ENCODE results near the gene SEMA3C.

Gene SEMA3C

DNA sequence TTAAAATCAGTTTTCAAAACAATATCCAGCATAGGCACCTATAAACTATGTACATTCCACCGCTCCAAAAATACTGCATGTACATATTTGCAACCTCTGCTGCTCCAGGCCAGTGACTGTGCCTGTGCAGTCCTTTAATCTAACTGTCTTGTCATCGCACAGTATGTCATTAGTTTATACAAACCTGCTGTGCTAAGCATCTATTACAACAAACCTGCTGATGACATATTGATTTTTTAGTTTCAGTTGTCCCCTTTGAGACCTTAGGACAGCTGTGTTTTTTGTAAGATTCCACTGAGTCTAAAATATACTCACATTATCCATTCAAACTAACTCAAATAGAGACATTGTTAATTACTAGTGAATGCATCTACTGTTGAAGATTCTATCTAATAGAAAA, 33.1 kb downstream of the SEMA3C start:
- no peak for DNase-seq (ENCODE audit: low spot score)

DNA sequence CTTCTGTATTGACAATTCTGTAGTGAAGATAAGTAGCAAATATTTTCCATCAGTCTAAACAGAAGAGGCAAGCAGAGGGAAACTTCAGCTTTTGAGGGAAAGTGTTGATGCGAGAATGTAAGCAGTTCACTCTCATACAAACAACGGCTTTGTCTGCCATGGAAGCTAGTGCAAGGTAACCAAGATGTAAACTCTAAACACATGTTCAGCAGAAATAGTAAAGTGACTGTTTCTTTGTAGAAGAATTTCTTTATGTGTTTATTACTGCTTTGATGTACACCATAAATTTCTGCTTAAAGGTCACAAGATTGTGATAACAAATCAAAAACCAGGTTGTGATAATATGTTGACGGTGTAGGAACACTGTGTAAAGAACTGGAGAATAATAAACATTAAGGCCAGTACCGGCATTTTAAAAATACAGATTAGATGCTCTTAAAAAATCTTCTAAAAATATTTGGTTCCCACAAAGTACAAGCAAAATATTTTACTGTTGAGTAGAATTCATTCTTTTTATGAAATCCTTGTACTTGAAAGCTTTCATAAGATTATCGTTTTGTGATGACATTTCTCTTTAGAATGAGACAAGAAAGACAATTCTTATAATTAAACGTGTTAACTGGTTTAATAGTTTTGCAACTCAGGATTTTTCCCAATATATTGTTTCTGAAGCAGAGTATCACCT, 34.2 kb downstream of the SEMA3C start:
- DNase-seq (ENCODE audit: low spot score), result no peak

GRCh38 chr7:80883154-80884025, 35.5 kb downstream of the SEMA3C start:
- no peak for DNase-seq (ENCODE audit: low spot score)

DNA sequence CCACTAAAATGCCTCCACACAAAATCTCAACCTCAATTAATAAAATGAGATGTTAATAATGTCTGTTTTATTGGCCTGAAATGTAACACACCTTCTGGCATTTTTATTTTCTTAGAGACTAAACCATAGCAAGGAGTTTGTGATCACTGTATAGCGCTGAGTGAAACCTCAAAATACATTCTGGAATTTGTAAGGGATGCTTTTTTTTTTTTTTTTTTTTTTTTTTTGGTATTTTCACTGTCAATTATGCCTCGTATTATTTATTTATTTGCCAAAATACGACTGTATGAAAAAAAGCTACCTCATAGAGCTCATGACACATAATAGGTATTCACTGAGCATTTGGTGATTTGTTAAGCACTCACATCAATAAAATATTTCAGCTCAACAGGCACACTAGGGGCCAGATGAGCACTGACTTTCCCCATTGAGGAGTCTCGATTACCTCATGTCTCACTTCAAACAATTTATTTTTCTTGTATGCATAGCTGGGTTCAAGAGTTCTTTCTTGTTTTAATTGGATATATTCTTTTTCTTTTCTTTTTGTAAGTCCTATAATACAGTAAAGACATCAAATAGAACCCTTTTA, 36.5 kb downstream of the SEMA3C start:
- DNase-seq (ENCODE audit: low spot score), result no peak

GRCh38 chr7:80881351-80881900, 37.4 kb downstream of the SEMA3C start:
- DNase-seq (ENCODE audit: low spot score), result no peak

- no peak for DNase-seq (ENCODE audit: low spot score)
These were observed 39.0 kb downstream of the SEMA3C start for GRCh38 chr7:80879849-80880248.

GRCh38 chr7:80876894-80877414, 41.9 kb downstream of the SEMA3C start:
- DNase-seq (ENCODE audit: low spot score), result no peak

DNA sequence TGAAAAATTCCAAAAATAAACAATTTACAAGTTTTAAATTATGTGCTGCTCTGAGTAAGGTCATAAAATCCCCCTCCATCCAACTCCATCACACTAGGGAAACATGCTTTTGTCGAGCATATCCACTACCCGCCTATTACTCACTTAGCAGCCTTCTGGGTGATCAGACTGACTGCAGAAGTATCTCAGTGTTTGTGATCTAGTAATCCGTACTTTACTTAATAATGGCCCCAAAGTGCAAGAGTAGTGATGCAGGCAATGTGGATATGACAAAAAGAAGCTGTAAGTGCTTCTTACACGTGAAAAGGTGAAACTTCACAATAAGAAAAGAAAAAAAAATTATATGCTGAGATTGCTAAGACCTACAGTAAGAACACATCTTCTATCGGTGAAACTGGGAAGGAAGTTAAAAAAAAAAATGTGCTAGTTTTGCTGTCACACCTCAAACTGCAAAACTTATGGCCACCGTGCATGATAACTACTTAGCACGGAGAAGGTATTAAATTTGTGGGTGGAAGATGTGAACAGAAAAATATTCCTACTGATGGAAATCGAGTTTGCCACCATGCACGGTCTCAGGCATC, 43.2 kb downstream of the SEMA3C start:
- DNase-seq (ENCODE audit: low spot score), result no peak

GRCh38 chr7:80873140-80873539, 45.7 kb downstream of the SEMA3C start:
- no peak for DNase-seq (ENCODE audit: low spot score)

- DNase-seq (ENCODE audit: low spot score), result no peak
These were observed 47.6 kb downstream of the SEMA3C start for GRCh38 chr7:80871228-80871627.

DNA sequence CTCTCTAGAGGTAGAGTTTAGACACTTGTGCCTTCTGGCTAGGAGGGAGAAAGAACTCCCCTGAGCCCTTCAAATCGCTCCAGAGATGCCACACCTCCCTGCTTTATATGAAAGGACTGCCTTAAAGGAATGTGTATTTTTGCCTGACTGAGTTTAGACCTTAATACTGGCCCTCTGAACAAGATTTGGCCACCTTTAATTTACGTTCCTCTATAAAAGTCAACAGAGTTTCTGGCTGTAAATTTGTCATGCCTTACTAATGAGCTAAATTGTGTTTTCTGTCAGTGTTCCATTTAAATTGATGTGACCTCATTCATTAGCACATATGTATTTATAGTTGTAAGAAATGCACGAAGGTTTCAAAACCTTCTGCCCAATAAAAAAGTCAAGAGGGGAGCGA, 48.0 kb downstream of the SEMA3C start:
- no peak for DNase-seq (ENCODE audit: low spot score)

GRCh38 chr7:80869821-80870751, 48.8 kb downstream of the SEMA3C start:
- no peak for DNase-seq (ENCODE audit: low spot score)

- DNase-seq (ENCODE audit: low spot score), result no peak
These were observed 49.6 kb downstream of the SEMA3C start for GRCh38 chr7:80869106-80869784.

DNA sequence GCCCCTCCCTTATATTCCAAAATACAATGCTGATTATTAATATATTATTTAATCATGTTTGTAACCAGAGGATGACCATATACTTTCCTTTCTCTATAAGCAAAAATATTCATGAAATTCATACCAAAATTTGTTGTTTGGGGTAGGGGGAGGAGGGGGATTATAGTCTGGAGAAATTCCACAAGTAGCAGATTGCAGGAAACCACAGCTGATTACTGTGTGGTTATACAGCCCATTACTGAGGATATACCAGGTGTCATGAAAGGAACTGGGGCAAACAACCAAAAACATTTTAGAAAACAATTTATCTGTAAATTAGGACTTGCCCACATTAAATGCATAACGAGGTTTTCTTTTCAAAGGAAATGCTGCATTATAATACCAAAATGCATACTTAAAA, 50.3 kb downstream of the SEMA3C start:
- DNase-seq (ENCODE audit: low spot score), result no peak

DNA sequence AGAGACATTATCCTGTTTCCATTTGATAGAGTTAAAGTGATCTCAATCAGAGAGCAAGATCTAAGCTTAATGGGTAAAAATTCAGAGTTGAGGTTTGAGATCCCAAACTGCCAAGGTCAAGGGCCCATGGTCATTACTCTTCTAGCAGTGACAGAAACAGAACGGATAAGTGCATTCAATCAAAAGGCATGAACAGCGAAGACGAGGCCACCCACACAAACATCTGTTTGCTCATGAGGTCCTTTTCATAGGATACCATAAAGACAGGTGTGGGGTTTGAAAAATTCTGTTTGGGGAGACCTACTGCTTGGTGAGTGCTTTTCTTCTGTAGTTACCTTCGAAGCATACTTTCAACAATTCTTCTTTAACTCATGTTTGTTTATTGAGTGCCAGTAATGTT, 58.3 kb downstream of the SEMA3C start:
- DNase-seq (ENCODE audit: low spot score), result no peak

DNA sequence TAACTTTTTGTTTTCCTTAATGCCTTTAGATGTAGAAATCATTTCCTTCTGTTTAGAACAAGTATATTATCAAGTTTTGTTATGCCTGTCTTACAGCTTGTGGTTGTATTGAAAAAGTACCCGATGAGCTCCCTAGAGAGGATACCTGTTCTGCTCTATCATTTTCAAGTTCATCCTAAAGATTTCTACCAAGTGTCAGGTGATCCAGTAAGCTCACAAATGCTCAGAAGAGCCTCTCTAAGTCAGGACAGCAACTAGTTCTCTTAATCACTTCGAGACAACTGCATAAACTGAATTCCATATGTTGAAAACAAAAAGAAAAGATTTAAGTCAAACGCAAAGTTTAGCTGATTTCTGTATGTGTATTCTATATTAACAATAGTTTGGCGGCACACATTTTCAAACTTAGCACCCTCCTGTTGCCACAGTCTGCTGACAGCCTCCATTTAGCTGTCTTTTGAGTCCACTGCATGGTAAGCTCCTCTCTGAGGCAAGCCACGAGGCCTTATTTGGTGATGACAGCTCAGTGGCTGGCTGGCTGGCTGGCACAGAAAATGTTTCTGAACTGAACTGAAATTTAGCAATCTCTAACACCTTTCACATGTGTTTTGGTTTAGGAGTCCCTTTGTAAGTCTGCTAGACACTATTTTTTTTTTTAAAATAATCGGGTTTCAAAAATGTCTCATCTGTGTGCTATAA, 59.4 kb downstream of the SEMA3C start:
- DNase-seq (ENCODE audit: low spot score), result no peak

- DNase-seq (ENCODE audit: low spot score), result no peak
These were observed 60.5 kb downstream of the SEMA3C start for GRCh38 chr7:80858141-80858903.

DNA sequence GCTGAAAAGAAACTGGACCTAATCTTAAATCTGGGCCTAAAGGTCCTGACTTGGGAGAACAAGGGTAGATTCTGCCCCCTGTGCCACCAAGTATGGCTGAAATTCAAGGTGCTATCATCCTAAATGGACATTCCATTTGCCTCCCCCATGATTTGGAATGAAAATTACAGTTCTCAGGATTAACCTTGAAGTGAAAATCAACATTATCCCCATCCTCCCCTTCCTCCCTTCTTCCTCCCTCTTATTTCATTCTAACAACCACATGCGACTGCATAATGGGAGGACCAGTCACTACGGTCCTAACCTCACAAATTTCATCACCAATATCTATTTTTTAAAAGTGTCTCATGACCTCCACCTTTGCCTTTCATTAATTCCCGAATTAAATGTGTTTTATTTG, 62.1 kb downstream of the SEMA3C start:
- no peak for DNase-seq (ENCODE audit: low spot score)

DNA sequence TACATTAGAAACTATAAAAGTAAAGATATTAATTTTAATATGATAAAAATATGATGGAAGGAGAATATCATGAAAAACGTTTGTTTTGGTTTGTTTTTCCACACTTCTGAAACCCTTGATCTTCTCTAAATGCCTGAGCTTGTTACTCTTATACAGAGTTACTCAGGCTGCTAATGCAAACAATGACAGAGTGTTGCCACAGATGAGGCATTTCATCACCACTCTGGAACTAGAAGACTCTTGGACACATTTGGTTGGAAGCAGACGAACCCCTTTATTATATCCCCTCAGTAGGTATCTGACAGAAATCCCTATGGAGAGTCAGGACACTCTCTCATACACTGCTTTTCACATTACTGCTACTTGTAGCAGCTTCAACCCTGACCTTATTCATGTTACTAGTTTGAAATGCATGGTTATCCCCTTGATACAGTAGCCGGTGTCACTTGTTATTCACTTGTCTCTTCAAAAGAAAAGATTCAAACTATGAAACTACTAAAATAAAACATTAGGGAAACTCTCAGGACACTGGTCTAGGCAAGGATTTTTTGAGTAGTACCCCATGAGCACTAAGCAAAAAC, 66.9 kb downstream of the SEMA3C start:
- DNase-seq (ENCODE audit: low spot score), result no peak

Data from germinal center (tissue), 1 donor.